NCI-H2081 treated with DMSO at 0.1 percent for 48 hours (cell line): ENCODE data around the gene HYAL4.
"Not testable (repeated sequence)": the region's sequence is repeated elsewhere in the genome, so short reads cannot be mapped to it uniquely, and the experiment has no call there.

ENCODE experiments used
- DNase-seq: peaks from one replicate; lab custom pipeline; 2025; lab: John Stamatoyannopoulos, UW

HYAL4 gene

GRCh38 chr7:123844712-123845219, at the start of gene HYAL4:
Gene HYAL4 (plus strand): TSS chr7:123845169. CDS start chr7:123868274, 23,105 bp downstream.
- DNase-seq = no peak

GRCh38 chr7:123795917-123796316, 49.1 kb upstream of the HYAL4 start:
- DNase-seq = no peak

GRCh38 chr7:123796568-123796967, 48.4 kb upstream of the HYAL4 start:
- no peak for DNase-seq

- no peak for DNase-seq
These were observed 47.1 kb upstream of the HYAL4 start for GRCh38 chr7:123797673-123798531.

- DNase-seq = no peak
These were observed 46.3 kb upstream of the HYAL4 start for GRCh38 chr7:123798532-123799188.

GRCh38 chr7:123802249-123802648, 42.7 kb upstream of the HYAL4 start:
- DNase-seq = no peak

- no peak for DNase-seq
These were observed 39.7 kb upstream of the HYAL4 start for GRCh38 chr7:123805287-123805686.

GRCh38 chr7:123809471-123809870, 35.5 kb upstream of the HYAL4 start:
- DNase-seq = no peak

- DNase-seq = no peak
These were observed 33.9 kb upstream of the HYAL4 start for GRCh38 chr7:123811056-123811455.

GRCh38 chr7:123816916-123817315, 28.1 kb upstream of the HYAL4 start:
- no peak for DNase-seq

- no peak for DNase-seq
These were observed 26.0 kb upstream of the HYAL4 start for GRCh38 chr7:123819001-123819400.

- DNase-seq = not testable (repeated sequence)
These were observed 25.2 kb upstream of the HYAL4 start for GRCh38 chr7:123819795-123820194.

- DNase-seq = no peak
These were observed 24.1 kb upstream of the HYAL4 start for GRCh38 chr7:123820864-123821263.

GRCh38 chr7:123821320-123821719, 23.6 kb upstream of the HYAL4 start:
- no peak for DNase-seq

GRCh38 chr7:123823898-123824753, 20.8 kb upstream of the HYAL4 start:
- no peak for DNase-seq

GRCh38 chr7:123824754-123825067, 20.3 kb upstream of the HYAL4 start:
- DNase-seq = no peak

GRCh38 chr7:123828805-123829204, 16.2 kb upstream of the HYAL4 start:
- no peak for DNase-seq

- DNase-seq = no peak
These were observed 8.3 kb upstream of the HYAL4 start for GRCh38 chr7:123836656-123837055.

- not testable (repeated sequence) for DNase-seq
These were observed 5.9 kb upstream of the HYAL4 start for GRCh38 chr7:123839106-123839505.

GRCh38 chr7:123844142-123844541, 827 bp upstream of the HYAL4 start:
- not testable (repeated sequence) for DNase-seq

- no peak for DNase-seq
These were observed 851 bp downstream of the HYAL4 start for GRCh38 chr7:123845823-123846216.

GRCh38 chr7:123846217-123846891, 1.4 kb downstream of the HYAL4 start:
- no peak for DNase-seq
